Parathyroid adenoma (tissue), 2 donors: Measurements from ENCODE around the gene NSUN2.

Experiments used
- H2AFZ ChIP-seq: fragments of 300-600 bp; sonication (generic); one replicate; pipeline ENCODE4 v1.7.0; 2017; ENCODE audit warnings: antibody characterized with exemption, mild to moderate bottlenecking
- H3K27ac ChIP-seq: fragments of 300-600 bp; sonication (generic); one replicate; pipeline ENCODE4 v1.7.0; 2017
- H3K27me3 ChIP-seq: fragments of 300-600 bp; sonication (generic); one replicate; pipeline ENCODE4 v1.7.0; 2017; ENCODE audit warnings: low read length; ENCODE audit not compliant: control insufficient read depth, insufficient read depth
- H3K36me3 ChIP-seq: fragments of 300-600 bp; sonication (generic); one replicate; pipeline ENCODE4 v1.7.0; 2017; ENCODE audit warnings: low read length; ENCODE audit not compliant: control insufficient read depth, insufficient read depth
- H3K4me1 ChIP-seq: fragments of 300-600 bp; sonication (generic); one replicate; pipeline ENCODE4 v1.7.0; 2017; ENCODE audit warnings: control low read depth
- H3K4me2 ChIP-seq: fragments of 300-600 bp; sonication (generic); one replicate; pipeline ENCODE4 v1.7.0; 2017; ENCODE audit warnings: low read length
- H3K4me3 ChIP-seq: fragments of 300-600 bp; sonication (generic); one replicate; pipeline ENCODE4 v1.7.0; 2017; ENCODE audit warnings: low read depth, low read length
- H3K79me2 ChIP-seq: fragments of 300-600 bp; sonication (generic); one replicate; pipeline ENCODE4 v1.7.0; 2017; ENCODE audit warnings: control low read depth
- H3K9ac ChIP-seq: fragments of 300-600 bp; sonication (generic); one replicate; pipeline ENCODE4 v1.7.0; 2017; ENCODE audit warnings: mild to moderate bottlenecking
- H3K9me3 ChIP-seq: fragments of 300-600 bp; sonication (generic); one replicate; pipeline ENCODE4 v1.7.0; 2017; ENCODE audit warnings: low read length; ENCODE audit not compliant: control insufficient read depth
- CTCF ChIP-seq: fragments of 300-600 bp; sonication (generic); IDR thresholded peaks from one replicate; pipeline ENCODE4 v1.7.0; 2017; ENCODE audit warnings: antibody characterized with exemption, mild to moderate bottlenecking
- donor health status: primary hyperparathyroidism.

Gene NSUN2

DNA sequence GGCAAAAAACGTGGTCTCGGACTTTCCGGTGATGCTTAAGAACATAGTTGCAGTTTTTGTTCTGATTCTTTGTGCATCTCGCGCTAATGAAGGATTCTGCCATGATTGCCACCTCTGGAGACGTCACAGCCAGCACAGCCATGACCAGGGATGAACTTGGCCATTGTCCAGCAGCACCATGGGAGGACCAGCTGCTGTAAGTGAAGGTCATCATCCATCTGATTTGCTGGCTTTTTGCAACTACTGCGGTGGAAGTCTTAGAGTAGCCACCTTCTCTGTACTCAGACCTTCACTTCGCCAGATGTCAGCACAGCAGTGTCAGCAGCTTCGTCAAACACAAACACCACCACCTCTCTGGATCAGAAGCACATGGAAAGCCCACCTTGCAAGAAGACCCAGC lies 45.7 kb downstream of the NSUN2 start:
- Histone ChIP-seq H3K4me3 (no peak overlapping the region), H3K27me3 (no peaks in the 10 kb centered on the region), H3K27ac (no peak overlapping the region), H3K79me2 (no peaks in the 10 kb centered on the region), H3K9ac (no peak overlapping the region), H3K9me3 (no peaks in the 10 kb centered on the region), H3K4me2 (no peak overlapping the region), H3K36me3 (no peaks in the 10 kb centered on the region), H2AFZ (no peak overlapping the region), H3K4me1 (peaks cover 2% of the 10 kb centered on the region)
- no peak for TF ChIP-seq CTCF

DNA sequence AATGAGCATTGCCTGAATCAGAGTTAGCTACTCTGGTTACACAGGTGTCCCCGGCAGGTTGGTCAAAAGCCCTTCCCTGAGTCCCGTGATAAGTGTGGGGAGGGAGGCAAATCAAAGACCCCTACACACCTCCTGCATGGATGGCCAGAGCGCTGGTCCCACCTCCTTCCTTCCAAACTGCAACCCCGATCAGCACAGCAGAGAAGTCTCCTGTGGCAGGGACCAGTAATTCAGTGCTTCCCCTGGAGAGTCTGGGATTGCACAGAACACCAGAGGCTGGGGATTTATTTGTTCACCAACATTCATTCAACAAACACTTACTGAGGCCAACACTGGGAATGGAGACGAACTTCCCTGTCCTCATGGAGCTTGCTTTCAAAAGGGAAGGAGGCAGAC lies 46.2 kb downstream of the NSUN2 start:
- Histone ChIP-seq H3K4me2 (no peak overlapping the region), H3K79me2 (no peaks in the 10 kb centered on the region), H3K36me3 (no peaks in the 10 kb centered on the region), H3K9ac (no peak overlapping the region), H3K27me3 (no peaks in the 10 kb centered on the region), H2AFZ (no peak overlapping the region), H3K4me3 (no peak overlapping the region), H3K27ac (no peak overlapping the region), H3K4me1 (peaks cover 2% of the 10 kb centered on the region), H3K9me3 (no peaks in the 10 kb centered on the region)
- TF ChIP-seq CTCF, result no peak

- Histone ChIP-seq H3K36me3 (no peaks in the 10 kb centered on the region), H3K4me2 (no peak overlapping the region), H3K79me2 (no peaks in the 10 kb centered on the region), H2AFZ (no peak overlapping the region), H3K9me3 (no peaks in the 10 kb centered on the region), H3K27ac (no peak overlapping the region), H3K9ac (no peak overlapping the region), H3K4me3 (no peak overlapping the region), H3K4me1 (peaks cover 2% of the 10 kb centered on the region), H3K27me3 (no peaks in the 10 kb centered on the region)
- TF ChIP-seq CTCF, result no peak
Observed at GRCh38 chr5:6585939-6586646, 46.8 kb downstream of the NSUN2 start.

DNA sequence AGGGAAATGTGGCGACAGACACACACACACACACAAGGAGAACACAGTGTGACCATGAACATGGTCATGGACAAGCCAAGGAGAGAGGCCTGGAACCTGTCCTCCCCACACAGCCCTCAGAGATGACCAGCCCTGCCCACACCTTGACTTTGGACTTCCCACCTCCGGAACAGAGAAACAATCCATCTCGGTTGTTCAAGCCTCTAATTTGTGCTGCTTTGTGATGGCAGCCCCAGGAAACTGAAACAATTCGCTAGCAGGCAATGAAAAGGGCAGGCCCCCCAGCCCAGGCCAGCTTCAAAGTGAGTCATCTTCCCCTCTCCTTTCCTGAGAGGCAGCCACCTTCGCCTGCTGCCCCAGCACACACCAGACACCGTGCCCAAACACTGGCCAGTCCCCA lies 47.7 kb downstream of the NSUN2 start:
- Histone ChIP-seq H3K9me3 (no peaks in the 10 kb centered on the region), H3K4me2 (no peak overlapping the region), H3K27ac (no peak overlapping the region), H3K4me3 (no peak overlapping the region), H3K27me3 (no peaks in the 10 kb centered on the region), H3K79me2 (no peaks in the 10 kb centered on the region), H3K36me3 (no peaks in the 10 kb centered on the region), H3K4me1 (peaks cover 2% of the 10 kb centered on the region), H2AFZ (no peak overlapping the region), H3K9ac (no peak overlapping the region)
- TF ChIP-seq CTCF, result no peak

GRCh38 chr5:6584727-6585126 lies 48.1 kb downstream of the NSUN2 start:
- no peak for TF ChIP-seq CTCF
- no peaks in the 10 kb centered on the region for H3K27me3 ChIP-seq

More at GRCh38 chr5:6584727-6585126, 48.1 kb downstream of the NSUN2 start:
- no peak overlapping the region for H3K4me2 ChIP-seq
- H3K4me3 ChIP-seq, result no peak overlapping the region
- no peaks in the 10 kb centered on the region for H3K79me2 ChIP-seq
- no peaks in the 10 kb centered on the region for H3K9me3 ChIP-seq
- H3K36me3 ChIP-seq, result no peaks in the 10 kb centered on the region
- H2AFZ ChIP-seq, result no peak overlapping the region
- no peak overlapping the region for H3K27ac ChIP-seq
- no peak overlapping the region for H3K9ac ChIP-seq
- H3K4me1 ChIP-seq, result peaks cover 2% of the 10 kb centered on the region
